ENCODE results near the gene RPL18A. TPM values are rescaled to one million over a fixed set of nuclear protein-coding genes. Genes with fewer than 3 reads are reported as not detected.

Gene RPL18A
- total and polyA plus RNA-seq, 8 donors, result 854 to 4,061 (median 1,544) TPM

DNA sequence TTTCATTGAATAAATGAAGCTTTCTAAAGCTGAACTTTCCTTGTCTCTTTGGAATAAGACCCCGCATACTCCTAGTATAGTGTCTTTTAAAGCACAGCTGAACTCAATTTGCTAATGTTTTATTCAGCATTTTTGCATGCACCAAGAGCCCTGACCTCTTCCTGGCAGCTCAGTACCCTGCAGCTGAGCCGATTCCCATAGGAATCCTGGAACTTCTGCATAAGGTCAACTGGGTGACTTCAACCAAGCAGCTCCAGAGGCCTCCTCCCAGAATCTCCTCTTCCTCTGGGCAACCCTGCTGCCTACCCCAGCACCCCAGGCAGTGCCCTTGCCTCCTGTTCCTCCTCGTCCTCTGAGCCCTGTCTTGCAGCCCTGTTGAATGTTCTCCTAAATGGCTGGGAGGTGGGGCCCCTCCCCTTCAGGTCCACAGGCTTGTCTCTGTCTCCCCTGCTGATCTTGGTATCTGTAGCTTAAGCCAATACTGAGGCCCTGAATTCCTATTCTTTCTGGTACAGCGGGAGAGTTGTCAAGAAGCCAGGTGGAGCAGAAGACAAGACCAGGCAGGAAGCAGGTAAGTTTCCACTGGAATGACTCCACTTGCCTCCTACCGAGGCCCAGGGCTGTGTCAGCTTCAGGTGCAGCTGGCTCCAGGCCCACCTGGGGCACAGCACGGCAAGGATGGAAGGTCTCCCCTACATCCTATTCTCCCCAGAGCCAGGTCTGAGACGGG, 49.5 kb downstream of the RPL18A start:
- 42 to 68% (median 53%) methylated on average over 7 of the region's 7 CpGs for WGBS, 5 donors
- no peak for TF ChIP-seq POLR2AphosphoS5 (IDR thresholded peaks at IDR 0.05)
- TF ChIP-seq EP300 (IDR thresholded peaks at IDR 0.05), result no peak
- no peak for TF ChIP-seq POLR2A (IDR thresholded peaks at IDR 0.05)
- TF ChIP-seq, protein P1, sequence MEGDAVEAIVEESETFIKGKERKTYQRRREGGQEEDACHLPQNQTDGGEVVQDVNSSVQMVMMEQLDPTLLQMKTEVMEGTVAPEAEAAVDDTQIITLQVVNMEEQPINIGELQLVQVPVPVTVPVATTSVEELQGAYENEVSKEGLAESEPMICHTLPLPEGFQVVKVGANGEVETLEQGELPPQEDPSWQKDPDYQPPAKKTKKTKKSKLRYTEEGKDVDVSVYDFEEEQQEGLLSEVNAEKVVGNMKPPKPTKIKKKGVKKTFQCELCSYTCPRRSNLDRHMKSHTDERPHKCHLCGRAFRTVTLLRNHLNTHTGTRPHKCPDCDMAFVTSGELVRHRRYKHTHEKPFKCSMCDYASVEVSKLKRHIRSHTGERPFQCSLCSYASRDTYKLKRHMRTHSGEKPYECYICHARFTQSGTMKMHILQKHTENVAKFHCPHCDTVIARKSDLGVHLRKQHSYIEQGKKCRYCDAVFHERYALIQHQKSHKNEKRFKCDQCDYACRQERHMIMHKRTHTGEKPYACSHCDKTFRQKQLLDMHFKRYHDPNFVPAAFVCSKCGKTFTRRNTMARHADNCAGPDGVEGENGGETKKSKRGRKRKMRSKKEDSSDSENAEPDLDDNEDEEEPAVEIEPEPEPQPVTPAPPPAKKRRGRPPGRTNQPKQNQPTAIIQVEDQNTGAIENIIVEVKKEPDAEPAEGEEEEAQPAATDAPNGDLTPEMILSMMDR (IDR thresholded peaks at IDR 0.05), result no peak
- Histone ChIP-seq H3K36me3 (no peaks in the 10 kb centered on the region), H3K4me3 (no peak overlapping the region), H3K27me3 (peaks cover 0 to 13% (median 0%) of the 10 kb centered on the region in 3 donors), H3K27ac (no peak overlapping the region), H3K9me3 (peaks cover 0 to 30% (median 27%) of the 10 kb centered on the region in 4 donors), H3K4me1 (no peaks in the 10 kb centered on the region)
- DNase-seq, result no peak
- intact Hi-C loops (cut with DNase I; ENCODE audit: low total_unique reads), result no loop called here

DNA sequence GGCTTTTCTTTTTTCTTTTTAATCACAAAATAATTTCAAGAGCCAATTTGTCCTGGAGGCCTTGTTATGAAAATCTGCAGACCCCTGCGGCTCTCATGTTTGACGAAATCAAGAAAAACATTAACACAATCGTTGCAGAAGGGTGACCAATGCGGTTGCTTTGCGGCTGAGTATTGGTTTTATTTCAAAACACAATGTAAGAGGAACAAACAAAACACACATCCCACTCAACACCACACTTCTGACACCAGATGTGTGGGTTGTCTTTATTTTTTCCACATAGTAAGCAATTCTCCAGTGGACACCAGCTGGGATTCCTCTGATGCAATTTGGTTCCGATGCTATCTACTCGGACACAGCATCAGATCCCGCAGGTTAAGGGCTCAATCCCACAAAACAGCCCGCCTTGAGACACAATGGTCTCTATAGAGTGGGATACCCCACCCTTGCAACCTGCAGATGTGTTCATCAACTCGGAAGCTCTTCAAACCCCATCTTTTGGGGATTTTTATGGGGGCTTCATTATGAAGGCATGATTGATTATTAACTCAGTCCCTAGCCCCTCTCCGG, 51.2 kb downstream of the RPL18A start:
- intact Hi-C loops (cut with DNase I; ENCODE audit: low total_unique reads), result no loop called here
- peaks cover 0 to 10% (median 0%) of the 10 kb centered on the region in 3 donors for H3K27me3 ChIP-seq
- H3K9me3 ChIP-seq, result peaks cover 0 to 31% (median 28%) of the 10 kb centered on the region in 4 donors
- 71 to 85% (median 78%) methylated on average over 11 of the region's 11 CpGs for whole genome bisulfite sequencing, 5 donors
- H3K27ac ChIP-seq, result no peak overlapping the region
- H3K36me3 ChIP-seq, result no peaks in the 10 kb centered on the region
- DNase-seq, result no peak
- H3K4me3 ChIP-seq, result no peak overlapping the region
- H3K4me1 ChIP-seq, result peaks cover 0 to under 1% (median 0%) of the 10 kb centered on the region in 4 donors
- no peak for TF ChIP-seq EP300 (IDR thresholded peaks at IDR 0.05)
- TF ChIP-seq POLR2A (IDR thresholded peaks at IDR 0.05), result no peak
- no peak for TF ChIP-seq POLR2AphosphoS5 (IDR thresholded peaks at IDR 0.05)
- TF ChIP-seq, protein P1 (IDR thresholded peaks at IDR 0.05), result no peak

Small RNAs within 50 kb of the gene (small RNA-seq; reads per million reads assigned to genes)
- gene SNORA68, result 0 reads per million in 4 donors

Other genes starting within 250 kb of the RPL18A start
- gene UNC13A, start 171.6 kb upstream of the RPL18A start, total RNA-seq, result 1 to 10 TPM in 1 of 5 donors, under 1 TPM in 3, not detected in 1; under 0.01 to 2.2 (median 0.44) TPM
- gene UNC13A, start 171.6 kb upstream of the RPL18A start, polyA plus RNA-seq, result under 1 TPM; 0.08 to 0.31 (median 0.15) TPM
- gene MAP1S, start 140.4 kb upstream of the RPL18A start, total RNA-seq, result 100 to 1,000 TPM in 1 of 5 donors, 10 to 100 TPM in 3, 1 to 10 TPM in 1; 8.3 to 193 (median 67.1) TPM
- 10 to 100 TPM; 14.9 to 25.2 (median 25.0) TPM for gene MAP1S, start 140.4 kb upstream of the RPL18A start, polyA plus RNA-seq
- 1 to 10 TPM in 3 of 5 donors, under 1 TPM in 1, not detected in 1; 0.55 to 9.3 (median 2.0) TPM for gene FCHO1, start 108.4 kb upstream of the RPL18A start, total RNA-seq
- gene FCHO1, start 108.4 kb upstream of the RPL18A start, polyA plus RNA-seq, result under 1 TPM; 0.53 to 0.92 (median 0.75) TPM
- 100 to 1,000 TPM in 1 of 5 donors, 10 to 100 TPM in 4; 11.9 to 117 (median 25.7) TPM for gene B3GNT3, start 64.8 kb upstream of the RPL18A start, total RNA-seq
- 10 to 100 TPM; 11.3 to 39.3 (median 11.3) TPM for gene B3GNT3, start 64.8 kb upstream of the RPL18A start, polyA plus RNA-seq
- not detected for gene INSL3, start 38.4 kb upstream of the RPL18A start, total RNA-seq
- under 1 TPM in 1 of 3 donors, not detected in 2; 0.23 TPM for gene INSL3, start 38.4 kb upstream of the RPL18A start, polyA plus RNA-seq
- 10 to 100 TPM in 2 of 5 donors, 1 to 10 TPM in 2, under 1 TPM in 1; 0.89 to 50.2 (median 3.9) TPM for gene JAK3, start 11.9 kb upstream of the RPL18A start, total RNA-seq
- gene JAK3, start 11.9 kb upstream of the RPL18A start, polyA plus RNA-seq, result 1 to 10 TPM; 2.3 to 3.2 (median 2.6) TPM
- 100 to 1,000 TPM in 2 of 5 donors, 10 to 100 TPM in 1, 1 to 10 TPM in 1, not detected in 1; 4.0 to 116 (median 70.7) TPM for gene SLC5A5, start 12.0 kb downstream of the RPL18A start, total RNA-seq
- gene SLC5A5, start 12.0 kb downstream of the RPL18A start, polyA plus RNA-seq, result 10 to 100 TPM in 1 of 3 donors, 1 to 10 TPM in 2; 1.3 to 19.7 (median 1.4) TPM
- 10 to 100 TPM; 15.8 to 98.7 (median 68.7) TPM for gene CCDC124, start 73.1 kb downstream of the RPL18A start, total RNA-seq
- 100 to 1,000 TPM; 107 to 149 (median 124) TPM for gene CCDC124, start 73.1 kb downstream of the RPL18A start, polyA plus RNA-seq
- not detected for gene KCNN1, start 107.2 kb downstream of the RPL18A start, total RNA-seq
- gene KCNN1, start 107.2 kb downstream of the RPL18A start, polyA plus RNA-seq, result under 1 TPM in 2 of 3 donors, not detected in 1; 0.23 to 0.46 TPM
- gene ARRDC2, start 148.3 kb downstream of the RPL18A start, total RNA-seq, result 100 to 1,000 TPM in 1 of 5 donors, 10 to 100 TPM in 4; 19.8 to 130 (median 60.8) TPM
- gene ARRDC2, start 148.3 kb downstream of the RPL18A start, polyA plus RNA-seq, result 10 to 100 TPM; 31.4 to 34.1 (median 32.7) TPM
- 1 to 10 TPM in 1 of 5 donors, under 1 TPM in 1, not detected in 3; 0.18 to 9.3 TPM for gene IL12RB1, start 227.0 kb downstream of the RPL18A start, total RNA-seq
- gene IL12RB1, start 227.0 kb downstream of the RPL18A start, polyA plus RNA-seq, result under 1 TPM in 2 of 3 donors, not detected in 1; 0.68 to 0.87 TPM
- gene MAST3, start 237.9 kb downstream of the RPL18A start, total RNA-seq, result 10 to 100 TPM in 3 of 5 donors, 1 to 10 TPM in 2; 1.7 to 29.0 (median 10.7) TPM
- 1 to 10 TPM; 1.8 to 4.0 (median 1.9) TPM for gene MAST3, start 237.9 kb downstream of the RPL18A start, polyA plus RNA-seq